Neural cell (in vitro differentiated cells): ENCODE data around the gene HMGCS2. TPM values are rescaled to one million over a fixed set of nuclear protein-coding genes. Genes with fewer than 3 reads are reported as not detected.

Experiments
- H2AFZ ChIP-seq: fragments of 200-600, 300-800 bp; sonication (generic), shearing (Covaris generic); 2 replicates; pipeline ENCODE4 v1.6.0; 2014; ENCODE audit warnings: low read depth, mild to moderate bottlenecking, antibody characterized with exemption, low read length, moderate library complexity
- H3F3A ChIP-seq: fragments of 200-600 bp; shearing (Covaris generic); 2 replicates; pipeline ENCODE4 v1.6.1; 2016; ENCODE audit warnings: mild to moderate bottlenecking, moderate library complexity, mixed read lengths, antibody characterized with exemption, low read length; ENCODE audit not compliant: insufficient read depth, poor library complexity, severe bottlenecking
- H3K27ac ChIP-seq: fragments of 200-600, 300-800 bp; sonication (generic), shearing (Covaris generic); 2 replicates; pipeline ENCODE4 v1.5.1; 2014; ENCODE audit warnings: mild to moderate bottlenecking, low read length, moderate library complexity
- H3K27me3 ChIP-seq: fragments of 300-800, 200-600 bp; sonication (generic), shearing (Covaris generic); 2 replicates; pipeline ENCODE4 v1.6.0; 2014; ENCODE audit warnings: mild to moderate bottlenecking, low read depth, low read length, moderate library complexity; ENCODE audit not compliant: insufficient read depth
- H3K36me3 ChIP-seq: fragments of 300-800, 200-600 bp; sonication (generic), shearing (Covaris generic); 2 replicates; pipeline ENCODE4 v1.5.1; 2014; ENCODE audit warnings: mild to moderate bottlenecking, antibody characterized with exemption, low read length, moderate library complexity; ENCODE audit not compliant: insufficient read depth
- H3K4me2 ChIP-seq: fragments of 300-800, 200-600 bp; sonication (generic), shearing (Covaris generic); 2 replicates; pipeline ENCODE4 v1.6.0; 2014; ENCODE audit warnings: mild to moderate bottlenecking, low read length
- H3K4me3 ChIP-seq: fragments of 300-800, 200-600 bp; sonication (generic), shearing (Covaris generic); 2 replicates; pipeline ENCODE4 v1.5.1; 2014; ENCODE audit warnings: mild to moderate bottlenecking, low read length, moderate library complexity
- H3K79me2 ChIP-seq: fragments of 200-600 bp; shearing (Covaris generic); replicated peaks from 2 replicates; pipeline ENCODE4 v1.6.0; 2014; ENCODE audit warnings: mild to moderate bottlenecking, low read length, moderate library complexity; ENCODE audit not compliant: insufficient read depth
- H3K9ac ChIP-seq: fragments of 300-800, 200-600 bp; sonication (generic), shearing (Covaris generic); 2 replicates; pipeline ENCODE4 v1.6.1; 2016; ENCODE audit warnings: mild to moderate bottlenecking, low read length, mixed read lengths
- H3K9me2 ChIP-seq: fragments of 200-600 bp; shearing (Covaris generic); 2 replicates; pipeline ENCODE4 v1.6.1; 2016; ENCODE audit warnings: mild to moderate bottlenecking, low read length, mixed read lengths; ENCODE audit not compliant: insufficient read depth
- H3K9me3 ChIP-seq: fragments of 200-600, 300-800 bp; sonication (generic), shearing (Covaris generic); 2 replicates; pipeline ENCODE4 v1.6.1; 2016; ENCODE audit warnings: mild to moderate bottlenecking, mixed run types, low read length, moderate library complexity, mixed read lengths
- H4K20me1 ChIP-seq: fragments of 200-600 bp; shearing (Covaris generic); 2 replicates; pipeline ENCODE4 v1.6.1; 2016; ENCODE audit warnings: mild to moderate bottlenecking, mixed run types; ENCODE audit not compliant: insufficient read depth
- CTCF ChIP-seq: fragments of 450-650 bp; IDR thresholded peaks from 2 replicates; pipeline ENCODE4 v1.5.1; 2014; ENCODE audit warnings: antibody characterized with exemption, mild to moderate bottlenecking, moderate library complexity; ENCODE audit not compliant: poor library complexity, severe bottlenecking
- EP300 ChIP-seq: fragments of 450-650 bp; conservative IDR thresholded peaks from 2 replicates; pipeline ENCODE4 v1.6.1; 2014; ENCODE audit warnings: antibody characterized with exemption, mild to moderate bottlenecking, moderate library complexity; ENCODE audit not compliant: poor library complexity, severe bottlenecking
- EZH2 ChIP-seq: fragments of 200-600, 300-800 bp; shearing (Covaris generic), sonication (generic); IDR thresholded peaks from 2 replicates; pipeline ENCODE4 v1.6.1; 2014; ENCODE audit warnings: antibody characterized with exemption, low read length, borderline replicate concordance, mild to moderate bottlenecking; ENCODE audit not compliant: insufficient read depth, poor library complexity, severe bottlenecking
- MXI1 ChIP-seq: fragments of 450-650 bp; conservative IDR thresholded peaks from 2 replicates; pipeline ENCODE4 v1.6.1; 2014; ENCODE audit warnings: antibody characterized with exemption, mild to moderate bottlenecking; ENCODE audit not compliant: poor library complexity, severe bottlenecking
- POLR2AphosphoS5 ChIP-seq: IDR thresholded peaks from 2 replicates; pipeline ENCODE4 v1.6.1; 2012
- RAD21 ChIP-seq: fragments of 450-650 bp; conservative IDR thresholded peaks from 2 replicates; pipeline ENCODE4 v1.6.1; 2014; ENCODE audit warnings: antibody characterized with exemption, mild to moderate bottlenecking, moderate library complexity
- REST ChIP-seq: IDR thresholded peaks from 2 replicates; pipeline ENCODE4 v1.6.1; 2012; ENCODE audit warnings: borderline replicate concordance
- SMC3 ChIP-seq: fragments of 450-650 bp; conservative IDR thresholded peaks from 2 replicates; pipeline ENCODE4 v1.6.1; 2014; ENCODE audit warnings: antibody characterized with exemption, mild to moderate bottlenecking, moderate library complexity; ENCODE audit not compliant: poor library complexity
- TAF1 ChIP-seq: IDR thresholded peaks from 2 replicates; pipeline ENCODE4 v1.6.1; 2012; ENCODE audit warnings: low read depth
- polyA plus RNA-seq: library from polyadenylated mRNA; depleted of rRNA; stranded (reverse); fragments of >200 nt; gene quantifications from 2 replicates; pipeline ENCODE4 v1.2.3, GENCODE V29; 2014

Gene HMGCS2
- polyA plus RNA-seq, 1 donor from 2014 or later: not detected

- Histone ChIP-seq H3F3A (no peaks in the 10 kb centered on the region), H2AFZ (peak overlapping the region; percentile 28), H3K79me2 (no peaks in the 10 kb centered on the region), H4K20me1 (no peaks in the 10 kb centered on the region), H3K4me3 (no peak overlapping the region), H3K27me3 (no peaks in the 10 kb centered on the region), H3K9me2 (no peaks in the 10 kb centered on the region), H3K27ac (no peak overlapping the region), H3K9ac (no peak overlapping the region), H3K9me3 (no peaks in the 10 kb centered on the region), H3K4me2 (no peak overlapping the region), H3K36me3 (no peaks in the 10 kb centered on the region)
- TF ChIP-seq CTCF: peak; percentile 88
- TF ChIP-seq RAD21: peak; percentile 82
- TF ChIP-seq POLR2AphosphoS5: no peak
- TF ChIP-seq EP300: no peak
- TF ChIP-seq SMC3: peak; percentile 86
- no peak for TF ChIP-seq TAF1
- no peak for TF ChIP-seq MXI1
- no peak for TF ChIP-seq REST
- TF ChIP-seq EZH2: no peak
Measured at GRCh38 chr1:119808972-119809550, 40.4 kb upstream of the HMGCS2 start.

GRCh38 chr1:119808491-119808890, 39.8 kb upstream of the HMGCS2 start:
- Histone ChIP-seq H3K9me3 (no peaks in the 10 kb centered on the region), H3K79me2 (no peaks in the 10 kb centered on the region)

More at GRCh38 chr1:119808491-119808890, 39.8 kb upstream of the HMGCS2 start:
- Histone ChIP-seq H3K27me3 (no peaks in the 10 kb centered on the region), H3K9ac (no peak overlapping the region), H3F3A (no peaks in the 10 kb centered on the region), H3K27ac (no peak overlapping the region), H3K4me3 (no peak overlapping the region), H4K20me1 (no peaks in the 10 kb centered on the region), H3K4me2 (no peak overlapping the region), H2AFZ (no peak overlapping the region), H3K9me2 (no peaks in the 10 kb centered on the region), H3K36me3 (no peaks in the 10 kb centered on the region)
- TF ChIP-seq EP300 (no peak), SMC3 (no peak), POLR2AphosphoS5 (no peak), TAF1 (no peak), MXI1 (no peak), EZH2 (no peak), RAD21 (no peak), REST (no peak), CTCF (no peak)
